Fibroblast of pulmonary artery (primary cell): ENCODE data around the gene SSB.
A peak's percentile ranks its signal among the peaks of the same experiment; 100 is the strongest.
"Not testable (repeated sequence)": the region's sequence is repeated elsewhere in the genome, so short reads cannot be mapped to it uniquely, and the experiment has no call there.

Source experiments
- DNase-seq: peaks from one replicate; pipeline ENCODE4 v3.0.0-alpha.2; 2010; ENCODE audit warnings: low read depth
- H3K4me3 ChIP-seq: replicated peaks from 2 replicates; pipeline ENCODE4 v1.5.1; 2011; ENCODE audit warnings: low read depth, mild to moderate bottlenecking, control low read depth, low read length, moderate library complexity
- CTCF ChIP-seq: IDR thresholded peaks from 2 replicates; pipeline ENCODE4 v1.5.1; 2011; ENCODE audit warnings: mild to moderate bottlenecking, control low read depth, low read length, inconsistent platforms; ENCODE audit errors: missing control alignments

The SSB gene

GRCh38 chr2:169834401-169834800, 35.7 kb downstream of the SSB start:
- no peak overlapping the region for H3K4me3 ChIP-seq
- TF ChIP-seq CTCF, result no peak
- no peak for DNase-seq

GRCh38 chr2:169838743-169839489, 40.2 kb downstream of the SSB start:
- no peak for TF ChIP-seq CTCF
- no peak for DNase-seq
- H3K4me3 ChIP-seq, result no peak overlapping the region

GRCh38 chr2:169839954-169840746, 41.5 kb downstream of the SSB start:
- no peak for TF ChIP-seq CTCF
- DNase-seq, result peak; percentile 84
- H3K4me3 ChIP-seq, result peak overlapping the region; percentile 12

- no peak overlapping the region for H3K4me3 ChIP-seq
- no peak for TF ChIP-seq CTCF
- DNase-seq, result no peak
Measured at GRCh38 chr2:169840747-169841142, 42.1 kb downstream of the SSB start.

- not testable (repeated sequence) for DNase-seq, H3K4me3 ChIP-seq
Measured at GRCh38 chr2:169841625-169842024, 43.0 kb downstream of the SSB start.

- no peak for DNase-seq
- no peak for TF ChIP-seq CTCF
- no peak overlapping the region for H3K4me3 ChIP-seq
Measured at GRCh38 chr2:169845016-169845415, 46.3 kb downstream of the SSB start.

- H3K4me3 ChIP-seq, DNase-seq: not testable (repeated sequence)
Measured at GRCh38 chr2:169848959-169849693, 50.5 kb downstream of the SSB start.
